Stimulated activated CD4-positive, alpha-beta T cell treated with anti-CD3 and anti-CD28 coated beads, Interleukin-12 subunit alpha, Interleukin-12 subunit beta, amount 100 ng/mL, for 4 hours (primary cell): Measurements from ENCODE around the gene TBC1D17.

ENCODE experiments used
- DNase-seq: peaks from one replicate; pipeline ENCODE4 v3.0.0-alpha.2; 2020

Gene TBC1D17

DNA sequence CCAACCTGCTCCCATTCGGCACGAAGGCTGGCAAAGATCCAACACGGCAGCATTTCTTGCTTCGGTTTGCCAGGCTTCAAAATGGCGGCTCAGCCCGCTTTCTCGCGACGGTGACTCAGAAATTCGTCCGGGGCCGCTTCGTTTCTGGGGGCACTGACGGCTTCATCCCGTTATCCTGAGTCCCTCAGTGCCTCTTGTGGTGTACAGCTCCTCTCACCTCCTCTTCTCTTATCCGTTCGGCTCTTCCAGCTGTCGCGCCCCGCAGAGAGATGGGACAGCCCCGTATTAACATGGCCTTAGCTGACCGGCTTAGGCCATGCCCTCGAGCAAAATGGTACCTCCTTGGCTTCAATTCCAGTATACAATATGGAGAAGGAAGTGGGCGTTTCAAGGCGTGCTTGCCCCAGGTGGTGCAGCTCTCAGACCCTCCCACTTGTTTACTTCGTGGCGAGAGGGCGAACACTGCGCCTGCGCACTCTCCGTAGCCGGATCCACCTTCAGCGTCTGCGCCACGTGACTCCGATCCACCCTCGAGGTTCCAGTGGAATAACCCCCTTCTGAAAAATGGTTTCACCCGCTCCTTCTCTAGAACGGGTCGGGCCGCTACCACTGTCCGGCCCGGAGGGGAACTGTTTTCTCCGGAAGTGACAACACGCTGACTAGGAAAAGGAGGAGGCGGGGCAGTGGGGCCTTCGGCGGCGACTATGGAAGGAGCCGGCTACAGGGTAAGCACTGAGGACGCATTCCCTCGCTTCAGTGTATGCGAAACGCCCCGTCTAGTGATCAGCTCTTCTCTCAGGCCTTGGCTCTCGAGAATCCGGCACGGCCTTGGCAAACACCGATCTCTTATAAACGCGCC is at the start of gene TBC1D17, which contains the start of gene AKT1S1:
Gene TBC1D17 (plus strand): TSS at position 683 of the 859 bp plus-strand sequence. CDS start 22 bp downstream, at position 705.
Gene AKT1S1 (minus strand): TSS at position 336 of the 859 bp plus-strand sequence. CDS start 4,060 bp downstream, outside the sequence.
- peak; percentile 95 for DNase-seq

DNA sequence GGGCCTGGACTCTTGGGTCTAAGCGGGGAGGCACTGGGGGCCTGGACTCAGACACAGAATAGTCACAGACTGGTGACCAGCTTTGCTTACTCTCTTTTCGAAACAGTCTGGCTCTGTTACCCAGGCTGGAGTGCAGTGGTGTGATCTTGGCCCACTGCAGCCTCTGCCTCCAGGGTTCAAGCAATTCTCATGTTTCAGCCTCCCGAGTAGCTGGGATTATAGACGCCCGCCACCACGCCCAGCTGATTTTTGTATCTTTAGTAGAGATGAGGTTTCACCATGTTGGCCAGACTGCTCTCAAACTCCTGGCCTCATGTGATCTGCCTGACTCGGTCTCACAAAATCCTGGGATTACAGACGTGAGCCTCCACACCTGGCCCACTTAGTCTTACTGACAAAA is 48.3 kb upstream of the TBC1D17 start:
- no peak for DNase-seq

DNA sequence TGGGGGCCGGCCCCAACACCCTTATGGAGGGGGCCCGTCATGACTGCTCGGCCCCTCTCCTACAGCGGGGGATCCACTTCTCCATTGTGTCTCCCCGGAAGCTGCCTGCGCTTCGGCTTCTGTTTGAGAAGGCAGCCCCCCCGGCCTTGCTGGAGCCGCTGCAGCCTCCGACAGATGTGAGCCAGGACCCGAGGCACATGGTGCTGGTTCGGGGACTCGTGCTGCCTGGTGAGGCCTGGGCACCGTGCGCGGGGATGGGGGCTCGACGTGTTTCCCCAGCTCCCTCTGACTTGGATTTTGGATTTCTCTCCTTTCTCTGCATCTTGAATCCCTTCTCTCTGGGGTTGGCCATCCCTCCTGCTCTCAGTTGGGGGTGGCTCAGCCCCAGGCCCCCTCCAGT is 47.8 kb upstream of the TBC1D17 start:
- no peak for DNase-seq

DNA sequence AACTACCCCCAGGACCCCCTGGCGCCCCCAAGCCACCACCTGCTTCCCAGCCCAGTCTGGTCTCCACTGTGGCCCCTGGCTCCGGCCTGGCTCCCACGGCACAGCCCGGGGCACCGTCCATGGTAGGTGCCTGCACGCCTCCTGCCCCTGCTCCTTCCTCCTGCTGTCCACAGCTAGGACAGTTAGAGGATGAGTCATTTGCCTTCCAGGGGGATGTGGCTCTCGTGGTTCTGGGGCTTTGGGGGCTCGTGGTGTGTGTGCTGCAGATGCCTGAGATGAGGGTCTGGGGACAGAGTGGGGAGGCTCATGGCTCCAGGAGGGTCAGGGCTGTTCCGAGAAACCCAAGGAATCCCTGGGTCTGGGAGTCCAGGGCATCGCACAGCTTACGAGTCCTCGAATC is 46.7 kb upstream of the TBC1D17 start:
- no peak for DNase-seq

DNA sequence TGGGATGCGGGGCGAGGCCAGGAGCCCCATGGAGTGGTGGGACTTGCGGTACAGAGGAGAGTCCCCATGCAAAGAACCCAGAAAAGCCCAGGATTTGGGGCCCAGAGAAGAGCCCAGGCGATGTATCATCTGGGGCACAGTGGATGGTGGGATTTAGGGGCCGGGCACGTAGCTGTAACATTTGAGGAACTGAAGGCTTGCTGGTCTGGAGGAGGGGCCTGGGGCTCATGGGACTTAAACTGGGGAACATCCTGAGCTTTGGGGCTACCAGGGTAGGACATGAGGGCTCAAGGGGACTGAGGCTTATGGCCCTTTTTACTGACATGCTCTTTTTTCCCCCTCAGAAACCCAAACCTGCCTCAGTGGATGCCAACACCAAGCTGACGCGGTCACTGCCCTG is 45.9 kb upstream of the TBC1D17 start:
- DNase-seq, result no peak

DNA sequence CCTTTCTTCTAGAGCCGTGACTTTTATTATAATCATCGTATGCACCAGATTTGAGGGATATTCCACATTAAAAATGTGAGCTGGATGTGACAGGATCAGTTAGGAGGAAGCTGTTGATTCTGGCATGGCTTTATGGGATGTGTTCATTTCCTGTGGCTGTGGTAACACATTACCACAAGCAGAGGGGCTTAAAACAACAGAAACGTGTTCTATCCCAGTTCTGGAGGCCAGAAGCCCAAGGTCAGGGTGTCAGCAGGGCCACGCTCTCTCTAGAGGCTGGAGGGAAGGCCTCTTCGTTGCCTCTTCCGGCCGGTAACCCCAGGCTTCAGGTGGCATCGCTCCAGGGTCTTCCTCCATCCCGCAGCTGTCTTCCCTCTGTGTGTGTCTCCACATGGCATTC is 44.9 kb upstream of the TBC1D17 start:
- no peak for DNase-seq

DNA sequence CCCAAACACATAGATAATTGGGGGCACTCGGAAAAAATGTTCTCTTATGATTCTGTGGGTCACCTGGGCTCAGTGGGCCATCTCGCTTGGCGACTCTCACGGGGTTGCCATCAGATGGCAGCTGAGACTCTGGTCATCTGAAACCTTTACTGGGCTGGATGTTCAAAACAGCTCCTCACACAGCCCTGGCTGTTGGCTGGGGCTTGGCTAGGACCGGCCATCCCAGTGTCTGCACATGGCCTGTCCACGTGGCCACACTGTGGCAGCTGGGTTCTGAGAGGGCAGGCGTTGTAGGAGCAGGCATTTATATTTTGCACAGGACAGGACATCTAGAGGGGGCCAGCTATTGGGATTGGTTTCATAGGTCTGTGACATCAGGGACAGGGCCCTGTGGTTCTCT is 43.9 kb upstream of the TBC1D17 start:
- DNase-seq, result no peak

DNA sequence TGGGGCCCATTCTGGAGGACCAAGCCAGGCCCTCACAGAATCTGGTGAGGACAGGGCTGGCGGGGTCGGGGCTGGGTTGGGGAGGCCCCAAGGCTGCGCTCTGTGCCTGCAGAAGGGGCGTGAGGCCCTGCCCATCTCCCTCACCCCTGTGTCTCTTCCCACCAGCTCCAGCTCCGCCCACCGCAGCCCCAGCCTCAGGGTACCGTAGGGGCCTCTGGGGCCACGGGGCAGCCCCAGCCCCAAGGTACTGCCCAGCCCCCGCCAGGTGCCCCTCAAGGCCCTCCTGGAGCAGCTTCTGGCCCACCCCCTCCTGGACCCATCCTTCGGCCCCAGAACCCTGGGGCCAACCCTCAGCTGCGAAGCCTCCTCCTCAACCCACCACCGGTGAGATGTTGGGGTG is 41.9 kb upstream of the TBC1D17 start:
- DNase-seq, result no peak

DNA sequence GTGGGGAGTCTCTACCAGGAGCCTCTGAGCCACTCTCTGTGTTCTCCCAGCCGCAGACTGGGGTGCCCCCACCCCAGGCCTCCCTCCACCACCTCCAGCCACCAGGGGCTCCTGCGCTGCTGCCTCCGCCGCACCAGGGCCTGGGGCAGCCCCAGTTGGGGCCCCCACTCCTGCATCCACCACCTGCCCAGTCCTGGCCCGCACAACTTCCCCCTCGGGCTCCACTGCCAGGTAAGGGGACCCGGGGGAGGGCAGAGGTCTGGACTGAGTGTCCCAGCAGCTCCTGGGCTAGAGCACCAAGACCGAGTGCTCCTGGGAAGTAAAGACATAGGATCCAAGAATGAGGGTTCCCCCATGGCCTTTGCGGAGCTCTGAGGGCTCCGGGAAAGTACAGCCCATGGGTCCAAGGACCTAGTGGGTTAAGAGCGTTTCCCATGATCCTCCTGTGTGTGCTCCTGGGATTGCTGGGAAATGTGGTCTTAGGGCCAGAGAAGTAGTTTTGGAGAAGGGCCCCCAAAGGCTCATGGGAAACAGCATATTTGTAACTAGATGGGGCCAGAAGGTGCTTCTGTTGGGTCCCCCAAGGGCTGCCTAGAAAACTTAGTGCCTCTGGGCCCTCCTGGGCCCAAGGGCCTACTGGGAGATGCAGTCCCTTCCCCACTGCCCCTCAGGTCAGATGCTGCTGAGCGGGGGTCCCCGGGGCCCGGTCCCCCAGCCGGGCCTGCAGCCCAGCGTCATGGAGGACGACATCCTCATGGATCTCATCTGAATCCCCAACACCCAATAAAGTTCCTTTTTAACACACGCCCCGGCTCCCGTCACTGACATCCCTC is 41.1 kb upstream of the TBC1D17 start:
- no peak for DNase-seq

DNA sequence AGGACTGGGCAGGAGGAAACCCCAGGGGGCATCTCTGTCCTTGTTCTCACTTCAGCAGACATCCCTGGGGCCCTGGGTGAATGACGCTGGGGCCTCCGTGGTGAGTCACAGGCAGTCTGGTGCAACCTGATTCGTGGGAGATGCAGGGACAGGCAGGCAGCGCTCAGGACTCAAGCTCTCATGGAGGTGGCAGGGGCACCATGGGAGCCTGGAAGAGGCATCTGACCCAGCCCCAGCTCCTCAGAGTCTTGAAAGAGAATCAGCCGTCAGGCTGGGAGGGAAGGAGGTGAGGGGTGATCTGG is 40.5 kb upstream of the TBC1D17 start:
- no peak for DNase-seq

DNA sequence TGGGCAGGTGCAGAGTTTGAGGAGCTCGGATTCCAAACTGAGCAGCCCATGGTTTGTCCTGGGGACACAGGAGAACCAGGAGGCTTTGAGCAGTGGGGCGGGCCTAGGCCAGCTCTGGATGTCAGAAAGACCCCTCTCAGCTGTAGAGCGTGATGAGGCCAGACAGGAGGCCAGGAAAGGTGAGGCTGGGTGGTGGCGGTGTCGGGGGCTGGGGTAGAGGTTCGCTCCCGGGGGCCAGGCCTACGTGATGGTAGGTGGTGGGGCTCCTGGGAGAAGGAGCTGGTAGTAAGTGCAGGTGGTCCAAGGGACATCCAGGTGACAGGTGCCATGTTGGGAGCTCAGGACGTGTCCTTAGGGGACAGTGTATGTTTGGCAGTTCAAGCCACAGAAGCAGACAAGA is 40.1 kb upstream of the TBC1D17 start:
- DNase-seq, result no peak

DNA sequence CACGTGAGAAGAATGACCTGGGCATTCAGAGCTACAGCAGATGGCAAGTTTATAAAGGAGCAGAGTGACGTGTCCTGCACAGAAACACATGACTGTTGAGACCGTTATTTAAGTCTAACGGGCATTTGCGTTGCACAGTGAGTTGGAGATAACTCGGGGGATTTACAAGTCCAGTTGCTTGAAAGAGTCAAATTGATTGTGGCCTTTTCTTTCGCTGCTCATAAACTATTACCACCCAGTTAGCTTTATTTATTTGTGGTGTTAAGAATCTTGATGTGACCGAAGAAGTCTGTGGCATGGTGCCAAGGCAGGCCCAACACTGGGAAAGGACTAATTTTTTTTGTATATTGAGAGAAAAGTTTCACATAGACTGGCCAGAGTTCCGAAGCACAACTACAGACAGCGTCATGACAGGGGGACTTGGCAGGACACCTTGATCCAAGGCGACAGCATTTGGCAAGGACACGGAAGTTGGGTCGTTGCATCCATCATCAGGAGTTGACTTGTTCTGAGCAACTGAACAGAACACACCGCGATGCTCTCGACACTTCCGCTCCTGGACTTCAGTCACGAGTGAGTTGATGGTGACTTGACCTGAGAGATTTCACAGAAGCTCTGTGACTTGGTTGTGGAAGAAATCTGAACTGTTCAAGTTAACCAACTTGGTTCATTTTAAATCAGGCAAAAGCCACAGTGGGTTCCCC is 38.5 kb upstream of the TBC1D17 start:
- no peak for DNase-seq

DNA sequence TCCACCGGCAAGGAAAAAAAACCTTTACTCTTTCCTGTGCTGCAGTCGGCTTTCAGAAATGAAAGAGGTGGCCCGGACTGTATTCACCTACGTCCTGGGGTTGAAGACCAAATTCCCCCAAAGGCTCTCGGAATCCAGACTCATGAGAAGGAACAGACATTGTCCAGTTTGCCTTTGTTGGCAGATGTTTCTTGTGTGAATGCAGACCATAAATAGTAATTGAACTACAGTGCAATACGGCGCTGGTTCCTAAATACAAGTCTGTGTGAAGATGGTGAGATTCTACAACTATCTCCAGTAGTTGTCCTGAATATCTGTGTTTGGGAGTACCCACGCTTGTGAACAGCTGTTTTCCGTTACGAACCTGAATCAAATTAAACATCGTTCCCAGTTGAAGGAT is 37.8 kb upstream of the TBC1D17 start:
- no peak for DNase-seq

DNA sequence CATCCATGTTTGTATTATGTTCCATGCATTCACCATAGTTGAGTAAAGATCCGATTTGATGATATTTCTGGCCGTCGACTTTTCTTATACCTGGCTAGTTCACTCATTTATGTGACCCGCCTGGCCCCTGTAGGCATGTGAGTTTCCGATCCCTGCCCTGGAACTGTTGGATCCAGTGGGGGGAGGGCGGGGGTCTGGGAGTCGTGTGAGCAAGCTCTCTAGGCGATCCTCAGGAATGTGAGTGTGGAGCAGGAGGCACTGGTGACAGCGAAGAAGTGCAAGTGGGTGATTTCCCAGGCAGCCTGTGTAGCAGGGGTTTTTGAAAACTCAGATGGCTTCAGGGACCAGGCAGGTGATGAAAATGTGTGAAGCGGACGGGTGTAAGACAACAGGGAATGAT is 37.2 kb upstream of the TBC1D17 start:
- no peak for DNase-seq

DNA sequence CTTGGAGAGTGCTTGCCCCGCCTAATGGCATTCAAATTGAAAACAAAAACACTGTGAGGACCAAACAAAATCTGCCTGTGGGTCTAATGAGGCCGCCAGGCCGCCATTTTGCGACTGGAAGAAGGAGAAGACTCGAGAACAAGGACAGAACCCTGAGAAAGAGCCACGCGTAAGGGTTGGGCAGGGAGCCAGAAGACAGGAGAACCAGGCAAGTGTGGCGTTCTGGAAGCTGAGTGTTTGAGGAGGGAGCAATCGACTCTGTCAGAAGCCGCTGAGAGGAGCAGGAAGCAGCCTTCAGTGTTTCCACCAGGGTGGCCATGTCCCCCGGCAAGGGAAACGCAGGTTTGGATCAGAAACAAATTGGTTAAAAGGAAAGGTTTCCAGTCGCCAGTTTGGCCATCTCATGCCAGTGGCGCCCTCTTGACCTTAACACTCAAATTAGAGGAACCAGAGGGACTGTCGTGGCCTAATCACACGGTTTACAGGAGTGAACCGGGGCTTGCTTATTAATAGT is 36.7 kb upstream of the TBC1D17 start:
- no peak for DNase-seq

DNA sequence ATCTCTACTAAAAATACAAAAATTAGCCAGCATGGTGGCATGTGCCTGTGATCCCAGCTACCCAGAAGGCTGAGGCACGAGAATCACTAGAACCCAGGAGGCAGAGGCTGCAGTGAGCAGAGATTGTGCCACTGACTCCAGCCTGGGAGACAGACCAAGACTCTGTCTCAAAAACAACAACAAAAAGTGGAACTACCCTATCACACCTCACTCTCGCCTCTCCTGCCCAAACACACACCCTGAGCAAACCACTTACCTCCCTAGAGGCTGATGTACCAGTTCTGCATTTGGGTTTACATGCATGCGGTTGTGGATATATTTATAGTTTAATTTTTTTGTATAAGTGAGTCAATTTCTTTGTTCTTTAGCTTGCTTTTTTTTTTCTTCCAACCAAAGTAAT is 34.2 kb upstream of the TBC1D17 start:
- DNase-seq, result no peak

DNA sequence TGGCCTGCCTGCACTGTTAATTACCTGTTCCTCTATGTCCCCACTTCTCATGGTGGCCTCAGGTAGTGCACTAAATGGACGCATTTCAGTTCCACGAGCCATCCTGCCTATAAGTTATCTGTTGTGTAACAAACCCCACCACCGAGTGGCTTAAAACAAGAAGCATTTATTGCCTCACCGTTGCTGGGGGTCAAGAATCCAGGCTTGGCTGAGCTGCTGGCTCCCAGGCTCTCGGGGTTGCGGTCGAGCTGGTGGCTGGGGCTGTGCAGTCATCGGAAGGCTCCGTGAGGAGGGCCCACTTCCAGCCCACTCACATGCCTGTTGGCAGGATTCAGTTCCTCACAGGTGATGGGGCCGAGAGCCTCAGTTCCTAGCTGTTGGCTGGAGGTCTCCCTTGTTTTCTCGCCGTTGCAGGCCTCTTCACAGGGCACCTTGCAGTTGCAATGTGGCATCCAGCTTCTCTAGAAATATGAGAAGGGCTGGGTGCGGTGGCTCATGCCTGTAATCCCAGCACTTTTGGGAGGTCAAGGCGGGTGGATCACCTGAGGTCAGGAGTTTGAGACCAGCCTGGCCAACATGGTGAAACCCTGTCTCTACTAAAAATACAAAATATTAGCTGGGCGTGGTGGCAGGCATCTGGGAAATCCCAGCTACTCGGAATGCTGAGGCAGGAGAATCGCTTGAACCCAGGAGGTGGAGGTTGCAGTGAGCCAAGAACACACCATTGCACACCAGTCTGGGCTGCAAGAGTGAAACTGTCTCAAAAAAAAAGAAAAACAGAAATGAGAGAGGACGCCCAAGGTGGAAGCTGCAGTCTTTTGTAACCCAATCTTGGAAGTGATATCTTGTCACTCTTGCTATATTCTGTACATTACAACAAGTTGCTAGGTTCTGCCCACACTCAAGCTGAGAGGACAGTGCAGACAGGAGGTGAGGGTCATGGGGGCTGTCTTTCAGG is 33.1 kb upstream of the TBC1D17 start:
- DNase-seq, result no peak

DNA sequence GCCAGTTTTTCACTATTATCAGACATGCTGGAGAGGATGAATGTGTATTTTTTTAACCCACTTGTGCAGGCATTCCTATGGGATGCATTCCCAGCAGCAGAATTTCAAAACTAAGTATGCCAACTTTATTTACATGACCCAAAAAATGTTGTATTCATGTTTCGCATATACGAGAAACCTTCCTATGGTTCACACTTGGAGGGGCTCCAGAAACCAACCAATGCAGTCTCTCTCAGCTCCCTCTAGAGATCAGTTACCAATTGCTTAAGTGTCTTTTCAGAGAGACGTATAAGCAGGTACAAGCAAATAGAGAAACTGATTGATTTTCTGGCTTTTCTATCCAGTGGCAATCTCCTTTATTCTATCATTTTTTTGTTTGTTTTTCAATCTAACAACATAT is 32.1 kb upstream of the TBC1D17 start:
- no peak for DNase-seq

DNA sequence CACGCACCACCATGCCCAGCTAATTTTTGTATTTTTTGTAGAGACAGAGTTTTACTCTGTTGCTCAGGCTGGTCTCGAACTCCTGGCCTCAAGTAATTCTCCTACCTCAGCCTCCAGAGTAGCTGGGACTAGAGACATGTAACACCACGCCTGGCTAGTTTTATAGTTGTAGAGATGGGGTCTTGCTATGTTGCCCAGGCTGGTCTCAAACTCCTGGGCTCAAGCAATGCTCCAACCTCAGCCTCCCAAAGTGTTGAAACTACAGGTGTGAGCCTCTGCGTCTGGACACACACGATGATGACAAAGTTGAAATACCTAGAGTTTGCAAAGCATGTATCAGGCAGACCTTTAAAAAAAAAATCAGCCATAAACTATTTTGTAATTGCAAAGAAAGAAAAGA is 31.1 kb upstream of the TBC1D17 start:
- DNase-seq, result no peak

DNA sequence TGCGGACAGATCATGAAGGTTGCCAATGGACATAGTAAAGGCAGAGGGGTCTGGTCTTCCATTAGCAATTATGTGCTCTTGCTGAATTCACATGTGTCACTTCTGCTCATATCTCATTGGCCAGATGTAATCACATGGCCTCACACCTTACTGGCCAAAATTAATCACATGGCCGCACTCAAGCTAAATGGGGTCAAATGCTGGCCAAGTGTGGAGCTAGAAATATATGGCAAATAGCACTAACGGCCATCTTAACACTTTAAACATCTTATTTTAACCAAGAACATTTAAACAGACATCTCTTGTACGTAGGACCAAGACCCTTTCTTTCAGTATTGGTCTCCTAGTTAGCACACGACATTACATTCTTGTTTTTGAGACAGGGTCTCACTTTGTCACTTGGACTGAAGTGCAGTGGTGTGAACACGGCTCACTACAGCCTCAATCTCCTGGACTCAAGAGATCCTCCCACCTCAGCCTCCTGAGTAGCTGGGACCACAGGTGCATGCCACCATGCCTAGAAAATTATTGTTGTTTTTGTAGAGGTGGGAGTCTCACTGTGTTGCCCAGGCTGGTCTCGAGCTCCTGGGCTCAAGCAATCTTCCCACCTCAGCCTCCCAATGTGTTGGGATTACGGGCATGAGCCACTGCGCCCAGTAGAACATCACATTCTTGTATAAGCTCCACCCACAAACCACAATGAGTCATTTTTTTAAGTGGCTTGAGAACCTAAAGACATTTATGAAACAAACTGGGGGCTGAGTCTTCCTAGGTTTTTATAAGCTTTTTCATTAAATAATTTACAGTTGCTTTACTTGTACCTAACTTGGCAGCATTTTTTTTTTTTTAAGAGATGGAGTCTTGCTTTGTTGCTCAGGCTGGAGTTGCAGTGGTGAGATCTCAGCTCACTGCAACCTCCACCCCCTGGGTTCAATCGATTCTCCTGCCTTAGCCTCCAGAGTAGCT is 29.5 kb upstream of the TBC1D17 start:
- no peak for DNase-seq

DNA sequence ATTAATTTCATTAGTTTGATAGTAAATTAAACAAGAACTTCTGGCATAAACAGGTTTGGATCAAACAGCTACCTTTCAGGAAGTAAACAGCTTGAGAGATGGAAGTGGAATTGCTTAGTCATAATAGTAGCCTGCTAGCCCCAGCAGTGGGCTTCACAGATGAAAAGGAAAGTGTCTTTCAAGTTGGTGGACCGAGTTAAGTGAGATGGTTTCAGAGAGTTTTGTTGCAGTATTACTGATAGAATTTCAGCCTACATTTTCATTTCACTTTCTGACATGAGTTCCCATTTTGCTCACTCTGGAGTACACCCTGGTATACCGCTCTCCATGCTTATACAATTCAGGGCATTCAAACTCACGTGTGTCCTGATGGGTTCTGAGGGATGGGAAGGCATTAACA is 28.6 kb upstream of the TBC1D17 start:
- DNase-seq, result no peak
